Ishikawa (cell line): Measurements from ENCODE around the gene IDH1.

Experiments
- CEBPB ChIP-seq: IDR thresholded peaks from 2 replicates; pipeline ENCODE4 v1.6.1; 2012
- CREB1 ChIP-seq: IDR thresholded peaks from 2 replicates; pipeline ENCODE4 v1.6.1; 2012; ENCODE audit warnings: low read depth
- EGR1 ChIP-seq: IDR thresholded peaks from 2 replicates; pipeline ENCODE4 v1.6.1; 2012
- EP300 ChIP-seq: IDR thresholded peaks from 2 replicates; pipeline ENCODE4 v1.6.1; 2012; ENCODE audit warnings: borderline replicate concordance
- FOXM1 ChIP-seq: IDR thresholded peaks from 2 replicates; pipeline ENCODE4 v1.6.1; 2012; ENCODE audit warnings: low read depth, borderline replicate concordance
- NFIC ChIP-seq: IDR thresholded peaks from 2 replicates; pipeline ENCODE4 v1.6.1; 2012
- RAD21 ChIP-seq: IDR thresholded peaks from 2 replicates; pipeline ENCODE4 v1.6.1; 2012; ENCODE audit warnings: low read depth
- TAF1 ChIP-seq: IDR thresholded peaks from 2 replicates; pipeline ENCODE4 v1.6.1; 2012; ENCODE audit warnings: low read depth, mild to moderate bottlenecking
- TCF12 ChIP-seq: IDR thresholded peaks from 2 replicates; pipeline ENCODE4 v1.6.1; 2012; ENCODE audit warnings: low read depth
- TEAD4 ChIP-seq: IDR thresholded peaks from 2 replicates; pipeline ENCODE4 v1.6.1; 2012
- YY1 ChIP-seq: IDR thresholded peaks from 2 replicates; pipeline ENCODE4 v1.6.1; 2012; ENCODE audit warnings: low read depth
- ZBTB7A ChIP-seq: IDR thresholded peaks from 2 replicates; pipeline ENCODE4 v1.6.1; 2012; ENCODE audit warnings: low read depth
- TF ChIP-seq, protein P1 (sequence below): IDR thresholded peaks from 2 replicates; pipeline ENCODE4 v1.6.1; 2012
- TF ChIP-seq, protein P2 (sequence below): IDR thresholded peaks from 2 replicates; pipeline ENCODE4 v1.6.1; 2012
- TF ChIP-seq, protein P3 (sequence below): IDR thresholded peaks from 2 replicates; pipeline ENCODE4 v1.6.1; 2012; ENCODE audit warnings: low read depth, mild to moderate bottlenecking

Gene IDH1

DNA sequence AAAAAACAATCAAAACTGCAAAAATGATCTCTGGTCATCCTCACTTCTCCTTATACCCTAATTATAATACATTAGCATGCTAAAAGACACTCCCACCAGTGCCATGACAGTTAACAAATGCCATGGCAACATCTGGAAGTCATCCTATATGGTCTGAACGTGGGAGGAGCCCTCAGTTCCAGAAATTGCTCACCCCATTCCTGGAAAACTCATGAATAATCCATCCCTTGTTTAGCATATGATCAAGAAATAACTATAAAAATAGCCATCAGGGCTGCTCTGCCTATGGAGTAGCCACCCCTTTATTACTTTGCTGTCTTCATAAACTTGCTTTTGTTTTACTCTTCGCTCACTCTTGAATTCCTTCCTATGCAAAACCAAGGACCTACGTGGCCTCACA is 59.3 kb downstream of the IDH1 start:
- no peak for TF ChIP-seq EGR1
- TF ChIP-seq, protein P1, sequence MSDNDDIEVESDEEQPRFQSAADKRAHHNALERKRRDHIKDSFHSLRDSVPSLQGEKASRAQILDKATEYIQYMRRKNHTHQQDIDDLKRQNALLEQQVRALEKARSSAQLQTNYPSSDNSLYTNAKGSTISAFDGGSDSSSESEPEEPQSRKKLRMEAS: no peak
- TF ChIP-seq RAD21: no peak
- no peak for TF ChIP-seq CREB1
- TF ChIP-seq TAF1: no peak
- TF ChIP-seq TCF12: no peak
- TF ChIP-seq, protein P2, sequence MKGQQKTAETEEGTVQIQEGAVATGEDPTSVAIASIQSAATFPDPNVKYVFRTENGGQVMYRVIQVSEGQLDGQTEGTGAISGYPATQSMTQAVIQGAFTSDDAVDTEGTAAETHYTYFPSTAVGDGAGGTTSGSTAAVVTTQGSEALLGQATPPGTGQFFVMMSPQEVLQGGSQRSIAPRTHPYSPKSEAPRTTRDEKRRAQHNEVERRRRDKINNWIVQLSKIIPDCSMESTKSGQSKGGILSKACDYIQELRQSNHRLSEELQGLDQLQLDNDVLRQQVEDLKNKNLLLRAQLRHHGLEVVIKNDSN: no peak
- no peak for TF ChIP-seq CEBPB
- TF ChIP-seq ZBTB7A: no peak

DNA sequence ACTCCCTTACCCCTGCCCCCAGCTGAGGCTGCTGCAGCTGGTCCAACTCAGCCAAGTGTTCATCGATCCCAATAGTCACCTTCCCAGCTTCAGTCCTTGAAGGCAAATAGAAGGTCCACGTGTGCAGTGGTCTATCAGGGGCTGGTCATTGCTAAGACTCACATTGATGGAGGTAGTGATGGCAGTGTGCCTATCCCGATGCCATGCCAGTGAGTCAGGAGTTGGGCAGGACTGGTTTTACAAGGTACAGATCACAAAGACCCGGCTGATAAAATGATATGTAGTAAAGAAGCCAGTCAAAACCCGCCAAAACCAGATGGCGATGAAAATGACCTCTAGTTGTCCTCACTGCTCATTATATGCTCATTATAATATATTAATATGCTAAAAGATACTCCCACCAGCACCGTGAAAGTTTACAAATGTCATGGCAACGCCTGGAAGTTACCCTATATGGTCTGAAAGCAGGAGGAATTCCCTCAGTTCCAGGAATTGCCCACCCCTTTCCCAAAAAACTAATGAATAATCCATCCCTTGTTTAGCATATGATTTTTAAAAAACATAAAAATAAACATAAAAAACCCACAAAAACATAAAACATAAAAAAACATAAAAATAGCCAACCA is 62.1 kb downstream of the IDH1 start:
- TF ChIP-seq, protein P3, sequence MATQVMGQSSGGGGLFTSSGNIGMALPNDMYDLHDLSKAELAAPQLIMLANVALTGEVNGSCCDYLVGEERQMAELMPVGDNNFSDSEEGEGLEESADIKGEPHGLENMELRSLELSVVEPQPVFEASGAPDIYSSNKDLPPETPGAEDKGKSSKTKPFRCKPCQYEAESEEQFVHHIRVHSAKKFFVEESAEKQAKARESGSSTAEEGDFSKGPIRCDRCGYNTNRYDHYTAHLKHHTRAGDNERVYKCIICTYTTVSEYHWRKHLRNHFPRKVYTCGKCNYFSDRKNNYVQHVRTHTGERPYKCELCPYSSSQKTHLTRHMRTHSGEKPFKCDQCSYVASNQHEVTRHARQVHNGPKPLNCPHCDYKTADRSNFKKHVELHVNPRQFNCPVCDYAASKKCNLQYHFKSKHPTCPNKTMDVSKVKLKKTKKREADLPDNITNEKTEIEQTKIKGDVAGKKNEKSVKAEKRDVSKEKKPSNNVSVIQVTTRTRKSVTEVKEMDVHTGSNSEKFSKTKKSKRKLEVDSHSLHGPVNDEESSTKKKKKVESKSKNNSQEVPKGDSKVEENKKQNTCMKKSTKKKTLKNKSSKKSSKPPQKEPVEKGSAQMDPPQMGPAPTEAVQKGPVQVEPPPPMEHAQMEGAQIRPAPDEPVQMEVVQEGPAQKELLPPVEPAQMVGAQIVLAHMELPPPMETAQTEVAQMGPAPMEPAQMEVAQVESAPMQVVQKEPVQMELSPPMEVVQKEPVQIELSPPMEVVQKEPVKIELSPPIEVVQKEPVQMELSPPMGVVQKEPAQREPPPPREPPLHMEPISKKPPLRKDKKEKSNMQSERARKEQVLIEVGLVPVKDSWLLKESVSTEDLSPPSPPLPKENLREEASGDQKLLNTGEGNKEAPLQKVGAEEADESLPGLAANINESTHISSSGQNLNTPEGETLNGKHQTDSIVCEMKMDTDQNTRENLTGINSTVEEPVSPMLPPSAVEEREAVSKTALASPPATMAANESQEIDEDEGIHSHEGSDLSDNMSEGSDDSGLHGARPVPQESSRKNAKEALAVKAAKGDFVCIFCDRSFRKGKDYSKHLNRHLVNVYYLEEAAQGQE: no peak
- TF ChIP-seq TAF1 (no peak), FOXM1 (no peak), EP300 (no peak), ZBTB7A (no peak)

DNA sequence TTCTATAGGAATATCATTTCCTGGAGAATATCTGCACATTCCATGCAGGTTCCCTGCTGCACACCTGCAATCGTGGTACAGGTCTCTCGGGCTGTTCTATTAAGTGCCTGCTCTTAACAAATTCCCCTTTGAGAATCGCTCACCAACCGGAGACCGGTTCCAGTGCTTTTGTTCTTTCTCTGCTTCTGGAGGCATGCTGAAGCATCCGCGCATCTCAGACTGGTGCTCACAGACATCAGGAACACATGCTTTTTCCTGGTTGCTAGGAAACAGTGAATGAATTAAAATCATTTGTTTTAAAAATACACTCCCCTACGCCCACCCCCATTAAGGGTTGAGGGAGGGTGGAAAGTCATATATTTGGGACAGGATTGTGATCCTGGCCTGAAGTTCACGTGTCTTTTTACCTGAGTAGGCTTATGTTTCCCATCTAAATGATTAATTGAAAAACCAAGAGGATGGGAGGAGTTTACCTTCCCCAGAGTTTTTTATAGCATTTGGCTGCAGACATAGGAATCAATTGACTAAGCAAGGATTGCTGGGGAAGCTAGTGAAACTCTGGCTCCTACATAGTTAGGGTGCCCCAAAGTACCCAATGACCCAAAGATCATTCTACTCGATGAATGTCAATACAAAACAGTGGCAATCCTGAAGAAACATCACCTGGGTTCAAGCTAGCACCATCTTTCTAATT is 64.9 kb downstream of the IDH1 start, which contains the start of gene C2orf80:
TSS of gene C2orf80 (minus strand) at position 221 of the 694 bp plus-strand sequence. CDS start 3,044 bp downstream, outside the sequence.
- TF ChIP-seq, protein P1: no peak
- TF ChIP-seq CEBPB (no peak), FOXM1 (no peak), TEAD4 (no peak), ZBTB7A (no peak), RAD21 (no peak), YY1 (no peak), EP300 (no peak), TCF12 (no peak), EGR1 (no peak), NFIC (no peak), CREB1 (no peak), TAF1 (no peak)
- TF ChIP-seq, protein P3: no peak
- TF ChIP-seq, protein P2: no peak

DNA sequence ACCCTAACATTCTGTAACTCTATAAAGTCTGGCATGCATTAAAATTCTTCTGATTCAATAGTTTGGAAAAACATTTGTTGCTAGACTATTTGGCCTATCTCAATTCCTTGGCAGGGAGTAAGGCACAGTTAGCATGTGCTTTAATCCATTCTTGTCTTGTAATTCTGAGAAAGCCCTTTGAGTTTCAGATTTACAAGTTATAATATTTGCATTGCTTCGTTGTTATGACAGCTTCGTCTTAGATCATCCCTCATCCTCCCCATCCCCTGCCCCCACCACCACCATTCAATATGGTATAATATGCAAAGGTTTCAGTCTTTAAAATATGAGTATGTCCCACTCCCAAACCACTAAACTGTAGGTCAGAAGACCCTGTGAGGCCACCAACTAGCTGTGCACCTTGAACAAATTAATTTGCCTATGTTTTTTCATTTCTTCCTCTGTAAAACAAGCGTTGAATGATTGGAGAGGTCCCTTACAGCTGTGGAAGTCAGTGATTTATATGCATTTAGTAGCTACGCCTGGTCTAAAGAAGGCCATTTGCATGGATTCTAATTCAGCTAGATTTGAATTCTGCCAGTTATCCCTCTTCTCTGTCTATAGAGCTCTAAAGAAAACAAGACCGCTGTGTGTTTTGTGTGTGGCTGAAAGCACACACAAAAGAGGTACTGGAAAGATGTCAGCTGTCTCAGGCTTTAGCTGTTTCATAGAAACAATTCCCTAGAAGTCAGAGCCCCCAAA is 65.6 kb downstream of the IDH1 start:
- no peak for TF ChIP-seq EGR1
- no peak for TF ChIP-seq ZBTB7A
- TF ChIP-seq TAF1: no peak
- TF ChIP-seq CREB1: no peak

DNA sequence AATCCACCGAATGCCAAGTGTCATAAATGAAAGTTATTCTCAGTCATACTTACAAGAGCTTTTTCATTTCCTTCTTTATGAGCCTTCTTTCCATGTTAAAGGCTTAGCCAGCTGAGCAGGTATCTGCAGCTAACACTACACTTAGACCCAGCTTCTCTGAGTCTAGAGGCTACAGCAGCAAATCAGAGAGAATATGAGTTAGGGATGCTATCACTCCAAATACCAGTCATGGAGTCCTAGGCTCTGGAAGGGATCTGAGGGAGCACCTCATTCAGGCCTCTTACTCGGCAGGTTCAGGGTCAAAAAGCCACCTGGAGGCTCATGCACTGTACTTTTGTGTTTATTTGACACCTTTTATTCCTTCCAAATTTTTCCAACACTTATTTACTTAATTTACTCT is 68.0 kb downstream of the IDH1 start:
- no peak for TF ChIP-seq CREB1
- no peak for TF ChIP-seq CEBPB
- TF ChIP-seq, protein P1: no peak
- TF ChIP-seq NFIC: no peak
- no peak for TF ChIP-seq TAF1
- TF ChIP-seq ZBTB7A: no peak
- no peak for TF ChIP-seq EP300
- no peak for TF ChIP-seq FOXM1
- TF ChIP-seq, protein P2: no peak
- no peak for TF ChIP-seq EGR1
- TF ChIP-seq, protein P3: no peak
- no peak for TF ChIP-seq TEAD4
